Activated CD4-positive, alpha-beta T cell treated with anti-CD3 and anti-CD28 coated beads, Interleukin-2, amount 50 U/mL, for 1 hour (primary cell): ENCODE data around the gene SON.
"Not testable (repeated sequence)": the region's sequence is repeated elsewhere in the genome, so short reads cannot be mapped to it uniquely, and the experiment has no call there.

Experiments used
- DNase-seq: peaks from one replicate; pipeline ENCODE4 v3.0.0-alpha.2; 2020

SON gene, protein sequence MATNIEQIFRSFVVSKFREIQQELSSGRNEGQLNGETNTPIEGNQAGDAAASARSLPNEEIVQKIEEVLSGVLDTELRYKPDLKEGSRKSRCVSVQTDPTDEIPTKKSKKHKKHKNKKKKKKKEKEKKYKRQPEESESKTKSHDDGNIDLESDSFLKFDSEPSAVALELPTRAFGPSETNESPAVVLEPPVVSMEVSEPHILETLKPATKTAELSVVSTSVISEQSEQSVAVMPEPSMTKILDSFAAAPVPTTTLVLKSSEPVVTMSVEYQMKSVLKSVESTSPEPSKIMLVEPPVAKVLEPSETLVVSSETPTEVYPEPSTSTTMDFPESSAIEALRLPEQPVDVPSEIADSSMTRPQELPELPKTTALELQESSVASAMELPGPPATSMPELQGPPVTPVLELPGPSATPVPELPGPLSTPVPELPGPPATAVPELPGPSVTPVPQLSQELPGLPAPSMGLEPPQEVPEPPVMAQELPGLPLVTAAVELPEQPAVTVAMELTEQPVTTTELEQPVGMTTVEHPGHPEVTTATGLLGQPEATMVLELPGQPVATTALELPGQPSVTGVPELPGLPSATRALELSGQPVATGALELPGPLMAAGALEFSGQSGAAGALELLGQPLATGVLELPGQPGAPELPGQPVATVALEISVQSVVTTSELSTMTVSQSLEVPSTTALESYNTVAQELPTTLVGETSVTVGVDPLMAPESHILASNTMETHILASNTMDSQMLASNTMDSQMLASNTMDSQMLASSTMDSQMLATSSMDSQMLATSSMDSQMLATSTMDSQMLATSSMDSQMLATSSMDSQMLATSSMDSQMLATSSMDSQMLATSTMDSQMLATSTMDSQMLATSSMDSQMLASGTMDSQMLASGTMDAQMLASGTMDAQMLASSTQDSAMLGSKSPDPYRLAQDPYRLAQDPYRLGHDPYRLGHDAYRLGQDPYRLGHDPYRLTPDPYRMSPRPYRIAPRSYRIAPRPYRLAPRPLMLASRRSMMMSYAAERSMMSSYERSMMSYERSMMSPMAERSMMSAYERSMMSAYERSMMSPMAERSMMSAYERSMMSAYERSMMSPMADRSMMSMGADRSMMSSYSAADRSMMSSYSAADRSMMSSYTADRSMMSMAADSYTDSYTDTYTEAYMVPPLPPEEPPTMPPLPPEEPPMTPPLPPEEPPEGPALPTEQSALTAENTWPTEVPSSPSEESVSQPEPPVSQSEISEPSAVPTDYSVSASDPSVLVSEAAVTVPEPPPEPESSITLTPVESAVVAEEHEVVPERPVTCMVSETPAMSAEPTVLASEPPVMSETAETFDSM (N-terminal part only)

DNA sequence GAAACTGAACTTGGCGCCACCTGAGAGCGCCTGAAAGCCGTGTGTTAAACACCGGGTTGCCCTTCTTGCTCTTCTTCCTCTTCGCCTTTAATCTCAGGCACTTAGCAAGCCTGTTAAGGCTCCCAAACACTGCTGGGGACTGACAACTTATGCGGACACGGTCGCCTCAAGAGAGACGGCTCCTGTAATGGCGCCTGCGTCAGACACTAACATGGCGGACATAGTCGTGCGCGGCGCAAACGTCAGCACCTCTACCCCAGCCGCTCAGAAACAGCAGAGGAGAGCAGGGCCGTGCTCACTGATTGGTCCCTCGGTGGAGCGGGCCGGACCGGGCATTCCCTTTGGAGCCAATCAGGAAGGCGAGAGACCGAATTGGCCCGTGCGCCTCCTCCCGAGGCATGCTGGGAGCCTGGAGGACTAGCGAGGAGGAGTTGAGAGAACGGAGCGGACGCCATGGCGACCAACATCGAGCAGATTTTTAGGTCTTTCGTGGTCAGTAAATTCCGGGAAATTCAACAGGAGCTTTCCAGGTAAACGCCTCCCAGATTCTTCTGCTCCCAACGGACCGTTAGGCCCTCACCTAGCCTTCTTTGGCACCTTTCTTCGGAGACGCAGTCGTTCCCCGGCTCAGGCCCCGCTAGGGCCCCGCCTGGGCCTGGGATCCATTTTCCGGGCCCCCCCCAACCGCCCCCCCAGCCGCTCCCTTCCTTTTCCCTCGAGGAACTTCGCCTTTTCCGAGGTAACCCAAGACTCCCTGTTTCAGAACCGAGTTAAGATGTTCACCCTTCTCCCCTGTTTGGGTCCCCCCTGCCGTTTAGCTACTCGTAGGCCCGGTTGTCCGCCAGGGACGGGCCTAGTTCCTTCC, at the start of gene SON:
TSS of gene SON (plus strand) at position 399 of the 865 bp plus-strand sequence. CDS start at position 454, 55 bp downstream.
- peak; percentile 97 for DNase-seq

DNA sequence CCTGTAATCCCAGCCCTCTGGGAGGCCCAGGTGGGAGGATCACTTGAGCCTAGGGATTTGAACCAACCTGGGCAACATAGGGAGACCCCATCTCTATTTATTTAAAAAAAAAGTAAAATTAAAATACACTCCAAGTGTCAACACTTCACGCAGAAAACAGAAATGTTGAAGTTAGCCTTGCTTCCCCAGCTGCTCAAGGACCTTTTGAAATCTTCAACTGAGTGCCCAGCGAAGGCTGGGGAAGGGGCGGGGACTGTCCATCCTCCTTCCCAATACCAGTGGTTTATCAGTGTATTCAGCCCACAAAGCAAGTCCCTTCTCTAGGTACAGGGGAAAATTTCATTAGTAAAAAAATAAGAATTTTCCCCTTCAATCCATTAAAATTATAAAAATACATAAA, 49.1 kb upstream of the SON start:
- no peak for DNase-seq

DNA sequence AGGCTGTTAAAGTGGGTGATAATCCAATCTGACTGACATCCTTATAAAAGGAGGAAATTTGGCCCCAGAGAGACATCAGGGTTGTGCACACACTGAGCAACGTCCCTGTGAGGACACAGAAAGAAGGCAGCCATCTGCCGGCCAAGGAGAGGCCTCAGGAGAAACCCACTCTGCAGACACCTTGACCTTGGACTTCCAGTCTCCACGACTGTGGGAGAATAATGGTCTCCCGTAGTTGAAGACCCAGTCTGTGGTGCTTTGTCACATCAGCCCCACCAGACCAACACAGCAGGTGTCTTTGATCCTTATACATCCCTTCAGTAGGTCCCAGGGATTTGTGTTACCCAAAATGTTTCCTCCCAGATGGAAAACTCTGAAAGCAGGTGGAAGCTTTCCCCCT, 47.1 kb upstream of the SON start:
- DNase-seq, result no peak

DNA sequence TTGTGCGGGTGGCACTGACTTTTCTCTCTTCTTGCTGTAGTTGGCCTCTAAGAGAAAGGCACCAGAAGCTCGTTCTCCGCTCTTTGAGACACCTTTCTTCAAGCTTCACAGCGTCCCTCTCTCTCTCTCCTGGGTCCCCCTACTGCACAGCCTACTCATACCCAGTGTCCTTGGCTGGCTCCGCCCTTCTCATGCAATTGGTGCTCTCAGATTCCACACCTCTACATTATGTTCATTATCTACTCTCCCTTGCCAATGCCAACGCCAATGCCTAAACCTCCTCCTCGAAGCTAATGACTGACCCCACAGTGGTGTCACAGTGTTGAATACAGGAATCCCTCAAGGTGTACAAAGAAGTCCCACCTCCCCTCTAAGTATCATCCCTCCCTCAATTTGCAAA, 46.5 kb upstream of the SON start:
- no peak for DNase-seq

DNA sequence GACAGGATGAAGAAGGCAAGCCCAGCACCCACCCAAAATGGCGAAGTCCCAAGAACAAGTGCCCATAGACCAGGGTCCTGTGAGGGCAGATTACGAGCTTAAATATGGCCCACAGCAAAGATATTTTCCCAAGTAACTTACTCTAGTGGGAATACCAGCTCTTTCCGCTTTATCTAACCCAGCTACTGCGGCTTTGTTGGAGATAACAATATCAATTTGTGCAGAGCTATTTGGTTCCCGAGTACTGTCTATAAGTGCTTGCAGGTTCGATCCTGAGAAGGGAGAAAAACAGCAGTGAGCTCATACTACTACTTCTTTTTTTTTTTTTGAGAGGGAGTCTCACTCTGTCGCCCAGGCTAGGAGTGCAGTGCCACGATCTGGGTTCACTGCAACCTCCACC, 37.0 kb upstream of the SON start:
- no peak for DNase-seq

DNA sequence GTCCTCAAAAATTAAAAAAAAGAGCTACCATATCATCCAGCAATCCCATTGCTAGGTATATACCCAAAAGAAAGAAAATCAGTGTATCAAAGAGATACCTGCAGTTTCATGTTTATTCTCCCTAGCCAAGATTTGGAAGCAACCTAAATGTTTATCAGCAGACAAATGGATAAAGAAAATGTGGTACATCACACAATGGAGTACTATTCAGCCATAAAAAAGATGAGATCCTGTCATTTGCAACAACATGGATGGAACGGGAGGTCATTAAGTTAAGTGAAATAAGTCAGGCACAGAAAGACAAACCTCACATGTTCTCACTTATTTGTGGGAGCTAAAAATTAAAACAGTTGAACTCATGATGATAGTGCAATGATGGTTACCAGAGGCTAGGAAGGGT, 35.8 kb upstream of the SON start:
- not testable (repeated sequence) for DNase-seq

DNA sequence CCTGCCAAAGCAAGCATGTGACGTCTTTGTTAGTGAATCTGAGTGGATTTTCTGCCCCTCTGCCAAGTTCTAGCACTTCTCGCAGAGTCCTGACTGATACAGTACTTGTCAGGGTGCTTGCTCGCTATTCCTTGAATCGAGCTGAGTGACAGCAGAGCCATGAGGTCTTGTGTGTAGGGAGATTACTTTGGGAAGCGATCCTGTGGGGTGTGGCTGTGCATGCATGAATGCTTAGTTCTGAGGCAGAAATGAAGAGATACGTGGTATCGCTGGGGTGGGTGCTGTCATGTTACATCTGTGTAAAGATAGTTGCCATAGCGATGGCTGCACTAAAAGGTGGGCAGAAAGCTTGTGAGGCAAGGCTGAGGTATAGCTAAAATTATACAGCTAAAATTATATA, 32.0 kb upstream of the SON start:
- no peak for DNase-seq

DNA sequence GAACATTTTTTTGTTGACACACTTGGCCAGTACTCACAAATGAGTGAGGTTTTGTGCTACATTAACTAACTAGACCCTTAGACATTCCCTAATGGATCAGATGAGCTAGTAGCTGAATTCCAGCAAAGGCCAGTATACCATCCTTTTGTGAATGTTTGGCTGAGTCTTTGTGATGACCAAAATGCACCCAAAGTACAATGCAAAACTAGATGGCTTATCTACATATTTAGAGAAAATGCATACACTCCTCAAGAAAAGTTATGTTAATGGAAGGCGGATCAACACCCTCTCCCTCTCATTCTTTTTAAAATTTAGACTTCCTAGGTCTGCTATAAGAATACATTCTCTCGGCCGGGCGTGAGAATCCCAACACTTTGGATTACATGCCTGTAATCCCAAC, 31.2 kb upstream of the SON start:
- DNase-seq, result no peak

DNA sequence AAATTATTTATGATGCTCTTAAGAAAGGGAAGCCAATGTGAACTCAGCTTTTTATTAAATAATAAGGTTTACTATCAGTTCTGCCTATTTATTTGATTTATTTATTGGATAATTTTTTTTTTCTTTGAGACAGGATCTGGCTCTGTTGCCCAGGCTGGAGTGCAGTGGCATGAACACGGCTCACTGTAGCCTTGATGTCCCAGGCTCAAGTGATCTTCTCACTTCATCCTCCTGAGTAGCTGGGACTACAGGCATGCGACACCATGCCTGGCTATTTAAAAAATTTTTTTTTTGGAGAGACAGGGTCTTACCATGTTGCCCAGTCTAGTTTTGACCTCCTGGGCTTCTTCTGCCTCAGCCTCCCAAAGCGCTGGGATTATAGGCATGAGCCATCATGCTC, 30.4 kb upstream of the SON start:
- no peak for DNase-seq

DNA sequence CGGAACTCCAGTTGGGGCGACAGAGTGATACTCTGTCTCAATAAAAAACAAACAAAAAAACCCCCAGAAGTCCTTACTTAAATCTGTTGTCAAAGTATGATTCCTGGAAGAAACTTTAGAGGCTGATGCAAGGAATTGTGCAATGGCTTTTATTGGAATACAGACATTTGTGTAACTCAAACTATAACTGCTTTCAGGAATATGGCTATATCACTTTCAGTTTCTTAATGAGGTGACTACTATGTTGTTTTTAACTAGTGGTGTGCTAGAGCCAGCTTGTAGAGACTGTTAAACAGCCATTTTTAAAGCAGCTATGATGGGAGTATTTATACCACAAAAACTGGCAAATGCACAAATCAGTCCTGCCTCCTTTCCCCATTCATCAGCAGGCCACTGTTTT, 28.6 kb upstream of the SON start:
- no peak for DNase-seq

DNA sequence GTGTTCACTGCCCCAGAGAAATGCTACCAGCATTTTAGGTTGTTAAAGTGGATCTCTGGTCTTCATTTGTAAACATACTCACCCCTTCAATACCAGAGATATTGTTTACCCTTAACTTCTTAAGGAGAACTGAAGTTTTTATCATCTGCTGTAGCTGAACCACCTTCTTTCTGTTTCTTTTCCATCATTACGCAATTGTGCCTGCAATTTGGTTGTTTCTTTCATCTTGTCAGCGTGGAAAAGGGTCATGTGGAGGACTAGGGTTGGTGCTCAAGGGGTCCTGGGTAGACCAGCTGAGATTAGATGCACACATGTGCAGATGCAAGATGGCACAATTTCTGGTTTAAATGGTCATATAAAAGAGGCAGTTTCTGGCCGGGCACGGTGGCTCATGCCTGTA, 23.9 kb upstream of the SON start:
- no peak for DNase-seq

DNA sequence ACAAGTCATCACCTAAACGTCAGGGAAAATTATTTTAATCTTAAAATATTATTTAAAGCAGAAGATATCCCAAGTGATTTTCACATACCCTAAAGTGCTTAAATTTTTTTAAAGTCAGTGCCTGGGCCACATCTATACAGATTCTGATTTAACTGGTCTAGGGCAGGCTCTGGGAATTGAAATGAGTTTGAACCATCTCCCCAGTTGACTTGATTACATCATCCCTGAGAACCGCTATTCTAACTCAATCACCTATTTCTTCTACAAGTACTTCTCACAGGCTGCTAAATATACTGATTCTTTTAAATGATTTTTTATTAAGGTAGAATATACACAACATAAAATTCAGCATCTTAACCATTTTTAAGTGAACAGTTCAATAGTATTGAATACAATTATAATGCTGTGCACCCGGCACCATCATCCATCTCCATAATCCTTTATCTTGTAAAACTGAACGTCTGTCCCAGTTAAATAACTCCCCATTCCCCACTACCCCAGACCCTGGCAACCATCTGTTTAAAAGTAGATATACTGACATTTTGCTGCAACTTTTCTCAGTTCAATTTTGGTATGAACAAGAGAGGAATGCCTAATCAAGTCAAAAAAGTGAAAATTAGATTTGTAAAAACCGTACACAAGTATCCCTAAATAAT, 20.4 kb upstream of the SON start:
- DNase-seq, result no peak

DNA sequence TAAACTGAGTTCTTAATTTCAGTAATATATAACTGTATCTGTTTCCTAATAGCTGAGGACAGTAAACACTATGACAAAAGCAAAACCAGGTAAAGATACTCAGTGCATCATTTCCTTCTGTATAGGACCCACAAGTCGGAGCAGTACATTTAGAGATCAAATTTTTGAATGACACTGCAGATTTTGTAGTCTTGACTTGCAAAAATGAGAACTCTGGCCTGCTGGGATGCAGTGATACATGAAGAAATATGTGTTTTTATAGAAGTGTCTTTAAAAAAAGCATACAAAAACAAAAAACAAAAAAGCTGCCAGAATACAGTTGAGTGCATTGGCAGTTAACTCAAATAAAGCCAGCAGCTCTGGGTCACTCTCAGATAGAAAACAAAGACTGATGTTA, 19.9 kb upstream of the SON start:
- DNase-seq, result no peak

DNA sequence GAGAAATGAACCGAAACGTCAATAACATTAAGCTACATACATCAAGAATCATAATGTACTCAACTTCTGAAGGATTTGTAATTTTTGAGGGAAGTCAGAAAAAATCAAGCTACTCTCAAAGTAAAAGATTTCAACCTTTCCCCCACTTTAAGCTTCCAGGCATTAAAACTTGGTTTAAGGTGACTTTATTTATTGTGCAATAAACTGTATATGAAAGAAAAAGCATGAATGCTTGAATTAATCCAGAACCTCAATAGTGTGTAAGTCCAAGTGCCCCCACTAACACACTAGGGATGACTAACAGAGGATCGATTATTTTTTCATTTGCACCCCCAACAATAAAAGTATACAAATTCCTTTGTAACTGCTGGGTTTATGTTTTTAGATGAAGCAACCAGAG, 11.8 kb upstream of the SON start:
- no peak for DNase-seq

DNA sequence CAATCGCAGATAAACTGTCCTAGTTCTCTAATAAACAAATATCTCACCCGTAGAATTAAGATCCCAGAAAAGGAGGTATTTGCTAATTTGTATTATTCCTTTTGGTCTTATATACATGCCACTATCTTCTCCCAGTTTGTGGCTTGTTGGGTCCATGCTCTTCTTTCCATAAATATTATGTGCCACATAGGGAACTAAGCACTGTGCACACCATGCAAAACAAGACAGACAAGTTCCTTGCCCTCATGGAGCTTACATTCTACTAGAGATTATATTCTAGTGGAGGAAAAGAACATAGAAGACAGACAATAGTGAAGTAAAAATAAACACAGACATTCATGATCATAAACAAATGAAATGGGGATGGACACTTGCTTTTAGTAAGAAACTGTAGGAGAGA, 5.6 kb upstream of the SON start:
- DNase-seq, result no peak

DNA sequence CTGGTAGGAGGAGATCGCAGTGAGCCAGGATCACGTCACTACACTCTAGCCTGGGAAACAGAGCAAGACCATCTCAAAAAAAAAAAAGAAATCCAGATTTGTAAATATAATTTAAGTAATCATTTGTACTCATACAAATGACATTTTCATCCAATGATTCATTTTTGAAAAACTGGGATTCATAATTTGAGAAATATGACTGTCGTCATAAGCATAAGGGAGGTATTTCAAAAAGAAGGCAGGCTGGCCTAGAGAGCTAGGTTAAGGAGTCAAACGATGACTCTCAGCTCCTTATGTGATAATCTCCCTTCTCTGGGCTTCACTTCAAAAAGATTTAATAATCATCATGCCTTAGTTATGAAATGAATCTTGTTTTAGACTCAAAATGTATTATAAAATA, 3.2 kb upstream of the SON start:
- DNase-seq, result no peak

DNA sequence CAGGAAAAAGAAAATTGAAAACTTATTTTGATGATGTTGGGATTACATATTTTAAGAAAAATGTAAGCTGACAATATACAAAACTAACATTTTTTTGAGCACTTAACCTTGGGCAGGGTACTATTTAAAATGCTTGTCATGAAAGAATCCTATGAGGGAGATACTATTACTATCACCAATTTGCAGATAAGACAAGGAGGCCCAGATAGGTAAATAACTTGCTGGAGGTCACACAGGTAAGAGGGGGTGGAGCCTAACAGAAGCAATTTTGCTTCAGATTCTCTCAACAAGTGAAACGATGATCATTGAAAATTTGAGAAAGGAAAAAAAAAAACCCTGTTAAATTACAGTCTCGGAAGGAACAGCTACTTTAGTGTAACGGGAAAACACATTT, 2.1 kb upstream of the SON start:
- no peak for DNase-seq

DNA sequence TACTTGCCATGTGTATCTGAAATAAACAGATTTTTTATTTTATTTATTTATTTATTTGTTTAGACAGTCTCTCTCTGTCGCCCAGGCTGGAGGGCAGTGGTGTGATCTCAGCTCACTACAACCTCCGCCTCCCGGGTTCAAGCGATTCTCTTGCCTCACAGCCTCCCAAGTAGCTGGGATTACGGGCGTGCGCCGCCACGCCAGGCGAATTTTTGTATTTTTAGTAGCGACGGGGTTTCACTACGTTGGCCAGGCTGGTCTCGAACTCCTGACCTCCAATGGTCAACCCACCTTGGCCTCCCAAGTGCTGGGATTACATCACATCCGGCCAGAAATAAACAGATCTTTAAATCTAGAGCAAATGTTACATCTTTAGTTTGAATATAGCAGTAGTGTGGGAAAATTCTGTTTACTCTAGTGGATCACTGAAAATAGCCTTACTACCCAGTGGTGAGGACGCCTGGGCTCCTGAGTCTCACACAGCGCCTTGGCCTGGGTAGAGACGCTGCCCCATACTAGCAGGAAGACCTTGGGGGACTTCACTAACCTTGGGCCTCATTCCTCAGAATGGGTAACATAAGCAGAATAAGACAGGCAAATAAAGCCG, 1.6 kb upstream of the SON start:
- DNase-seq, result no peak

DNA sequence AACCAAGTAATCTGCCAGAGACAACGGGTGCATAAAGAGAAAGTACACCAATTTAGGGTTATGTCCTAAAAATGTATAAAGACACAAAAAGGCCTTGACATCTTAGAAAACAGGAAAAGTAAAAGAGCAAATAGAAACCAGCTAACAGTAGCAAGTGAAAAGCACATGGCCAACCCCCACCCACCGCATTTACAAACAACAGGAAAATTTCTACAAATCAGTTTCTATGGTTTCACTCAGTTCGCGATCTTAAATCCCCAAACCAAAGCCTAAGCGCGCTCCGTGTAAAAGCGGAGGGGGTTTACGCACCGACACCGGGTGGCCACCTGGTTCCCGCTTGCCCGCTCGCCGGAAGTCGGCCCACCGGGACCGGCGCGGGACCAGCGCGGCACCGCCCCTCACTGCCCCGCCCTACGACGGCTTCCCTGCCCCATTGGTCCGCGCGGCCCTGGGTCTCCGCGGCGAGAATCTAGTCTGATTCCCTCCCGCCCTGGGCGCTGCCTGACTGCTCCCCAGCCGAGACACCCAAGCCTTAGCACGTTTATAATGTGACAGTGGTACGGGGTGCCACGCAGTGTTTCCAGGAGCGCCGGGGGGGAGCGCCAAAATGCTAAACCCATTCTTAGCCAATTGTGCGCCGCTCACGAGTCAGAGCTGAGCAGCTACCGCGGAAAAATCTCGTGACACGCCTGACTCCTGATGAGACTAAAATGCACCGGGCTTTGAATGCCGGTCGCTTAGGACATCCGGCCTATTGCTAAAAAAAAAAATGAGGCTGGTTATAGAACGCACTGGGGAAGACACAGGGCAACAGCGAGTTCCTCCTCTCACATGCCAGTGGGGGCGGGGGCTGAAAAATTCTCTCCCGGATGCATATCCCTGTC, 840 bp upstream of the SON start, which contains the start of gene GART:
TSS of gene GART (minus strand) at position 362 of the 884 bp plus-strand sequence. CDS start 2,802 bp downstream, outside the sequence.
- peak; percentile 73 for DNase-seq

DNA sequence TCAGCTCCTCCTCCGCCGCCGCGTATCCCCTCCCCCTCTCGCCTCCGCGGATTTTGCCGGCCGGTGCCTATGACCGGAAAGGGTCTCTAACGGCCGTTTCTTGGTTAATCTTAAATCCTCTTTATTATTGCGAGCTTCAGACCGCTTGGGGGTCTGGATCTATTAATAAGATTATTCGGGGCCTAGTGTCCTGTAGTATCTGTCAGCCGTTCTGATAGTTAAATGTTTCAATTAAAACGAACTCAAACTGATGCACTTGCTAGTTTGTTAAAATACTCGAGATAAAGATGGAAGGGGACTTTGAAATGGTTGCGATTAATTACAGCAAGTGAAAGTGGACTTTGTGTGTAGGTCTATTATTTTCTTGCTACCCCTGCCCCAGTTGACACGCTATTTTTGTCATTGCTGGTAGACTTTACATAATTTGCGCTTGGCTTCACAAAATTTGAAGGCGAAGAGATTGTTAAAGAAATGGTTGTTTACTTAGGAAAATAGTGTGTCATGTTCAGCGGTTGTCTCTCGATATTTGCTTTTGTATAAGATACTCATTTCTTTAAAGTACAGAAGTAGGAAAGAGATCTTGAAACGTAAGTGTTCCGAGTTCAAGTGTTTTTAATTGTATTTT, 779 bp downstream of the SON start:
- no peak for DNase-seq
